DMS 273 (cell line): ENCODE results near the gene ARFGAP3.

Experiments used
- DNase-seq: peaks from one replicate; lab custom pipeline; 2025; ENCODE audit not compliant: unreplicated experiment; lab: John Stamatoyannopoulos, UW

Gene ARFGAP3

DNA sequence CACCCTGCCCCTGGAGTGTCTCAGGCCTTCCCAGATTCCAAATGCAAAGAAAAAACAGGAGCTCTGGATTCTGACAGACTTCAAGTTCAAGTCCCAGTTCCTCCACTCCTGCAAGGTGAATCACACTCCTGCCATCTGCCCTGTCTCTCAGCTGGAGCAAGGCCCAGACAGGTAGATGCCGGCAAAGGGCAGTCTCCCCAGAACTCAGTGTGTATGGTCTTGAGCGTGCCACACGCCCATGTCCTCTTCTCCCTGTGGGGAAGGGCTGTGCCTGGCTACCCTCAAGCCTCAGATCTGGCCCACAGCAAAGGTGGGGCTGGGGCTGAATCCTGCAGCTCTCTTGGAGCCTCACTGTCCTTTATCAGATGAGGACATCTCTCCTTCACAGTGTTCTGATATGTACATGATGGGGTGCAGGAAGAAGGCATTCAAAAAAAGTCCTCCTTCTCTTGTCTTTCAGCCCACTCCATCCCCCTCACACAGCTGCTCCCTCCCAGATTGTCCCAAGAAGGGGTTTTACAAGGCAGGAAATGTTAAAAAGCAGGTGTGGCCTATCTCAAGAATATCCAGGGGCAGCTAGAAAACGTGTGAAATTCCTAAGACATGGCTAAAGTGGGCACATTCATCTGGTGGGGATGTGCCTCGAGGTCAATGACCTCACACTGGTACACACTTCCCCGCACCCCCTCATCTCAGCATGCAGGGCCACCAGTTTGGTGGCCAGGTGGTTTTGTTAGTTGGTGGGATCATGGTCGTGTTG lies 27.7 kb upstream of the ARFGAP3 start:
- no peak for DNase-seq

DNA sequence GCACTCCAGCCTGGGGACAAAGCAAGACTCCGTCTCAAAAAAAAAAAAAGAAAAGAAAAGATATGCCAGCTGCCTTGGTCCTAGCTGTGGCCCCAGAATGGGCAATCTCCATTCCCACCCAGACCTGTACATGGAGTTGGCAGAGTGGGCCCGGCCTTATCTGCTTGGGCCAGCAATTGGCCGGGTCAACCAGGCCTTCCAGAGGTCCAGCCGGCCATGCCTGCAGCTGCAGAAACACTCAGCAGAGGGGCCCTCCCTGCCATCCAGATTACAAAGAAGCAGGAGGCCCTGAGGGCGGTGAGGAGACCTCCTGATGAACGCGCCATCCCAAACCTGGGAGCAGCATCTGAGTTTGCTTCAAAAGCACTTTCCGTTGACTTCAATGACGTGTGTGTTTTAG lies 26.9 kb upstream of the ARFGAP3 start:
- no peak for DNase-seq

DNA sequence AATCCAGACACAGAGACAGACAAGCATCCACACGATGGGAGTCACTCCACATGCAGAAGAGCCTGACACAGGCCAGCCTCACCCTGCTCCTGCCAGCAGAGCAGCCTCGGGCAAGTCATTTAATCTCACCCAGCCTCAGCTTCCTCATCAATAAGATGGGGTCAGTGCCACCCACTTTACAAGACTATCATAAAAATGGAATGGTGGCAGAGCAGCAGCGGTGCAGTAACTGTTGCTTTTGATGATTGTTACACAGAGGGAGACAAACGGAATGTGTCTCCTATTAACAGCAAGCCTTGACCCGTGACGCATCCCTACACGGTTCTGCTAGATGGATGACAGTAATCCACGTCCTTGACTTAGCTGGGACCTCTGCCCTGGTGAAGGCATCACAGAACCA lies 26.0 kb upstream of the ARFGAP3 start:
- no peak for DNase-seq

DNA sequence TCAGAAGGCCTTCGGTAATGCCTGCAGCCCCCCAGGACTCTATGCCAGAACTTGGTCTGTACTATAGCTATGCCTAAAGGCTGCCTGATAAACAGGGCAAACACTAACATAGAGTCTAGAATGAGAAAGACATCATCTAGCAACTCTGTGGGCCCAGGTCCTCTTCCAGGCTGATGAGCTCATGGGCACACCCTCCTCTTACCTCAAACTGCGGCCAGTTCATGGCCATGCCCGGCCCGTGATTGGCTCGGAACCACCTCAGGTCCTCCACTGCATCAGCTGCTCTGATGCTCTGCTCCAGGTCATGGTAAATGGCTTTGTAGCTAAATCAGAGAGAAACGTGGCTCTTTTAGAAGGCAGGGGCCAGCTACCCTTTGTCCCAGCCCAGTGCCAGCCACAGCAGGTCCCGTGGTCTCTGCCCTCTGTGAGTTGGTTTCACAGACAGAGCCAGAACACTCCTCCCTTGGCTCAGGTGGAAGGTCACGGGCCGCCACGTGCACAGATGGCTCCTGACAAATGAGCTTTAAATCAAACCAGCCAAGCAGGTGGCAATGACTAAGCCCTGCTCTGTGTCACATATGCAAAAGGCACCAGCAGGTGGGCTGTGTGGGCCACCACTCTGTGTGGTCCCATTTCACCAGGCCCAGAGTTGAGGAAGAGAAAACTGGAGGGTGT lies 25.0 kb upstream of the ARFGAP3 start:
- peak; percentile 20 for DNase-seq

DNA sequence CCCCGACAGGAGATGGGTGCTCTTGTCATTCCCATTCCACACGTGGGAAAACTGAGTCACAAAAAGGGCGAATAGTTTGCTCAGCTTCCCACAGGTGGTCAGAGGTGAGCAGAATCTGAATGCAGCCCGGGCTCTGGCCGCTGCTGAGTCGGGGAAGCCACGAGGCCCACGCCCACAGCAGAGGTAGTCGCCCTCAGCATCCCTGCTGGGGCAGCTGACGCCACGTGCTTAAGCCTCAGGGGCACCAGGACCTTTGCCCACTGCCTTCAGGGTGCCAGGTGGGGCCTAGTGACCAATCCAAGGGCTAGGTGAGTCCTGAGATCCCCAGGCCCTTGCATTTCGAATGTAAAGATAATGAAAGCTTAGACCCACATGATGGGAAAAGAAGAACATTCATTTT lies 24.2 kb upstream of the ARFGAP3 start:
- DNase-seq, result no peak

DNA sequence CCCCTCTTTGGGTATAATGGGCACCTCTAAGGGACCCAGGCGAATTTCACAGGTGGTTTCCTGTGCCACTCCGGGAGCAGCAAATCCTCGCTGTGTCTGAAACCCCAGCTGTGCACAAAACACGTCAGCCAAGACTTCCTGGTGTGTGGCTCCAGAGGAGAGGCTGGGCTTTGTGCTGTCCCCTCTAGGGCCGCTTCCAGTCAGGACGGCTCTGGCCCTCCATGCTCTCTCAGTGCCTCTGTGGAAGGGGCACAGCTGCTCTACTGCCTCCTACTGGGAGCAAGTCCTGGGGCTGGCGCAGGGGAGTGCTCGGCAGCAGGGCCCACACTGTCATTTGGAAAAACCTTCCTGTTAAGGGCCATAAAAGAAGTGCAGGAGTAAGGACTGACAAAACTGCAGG lies 23.7 kb upstream of the ARFGAP3 start:
- DNase-seq, result no peak

DNA sequence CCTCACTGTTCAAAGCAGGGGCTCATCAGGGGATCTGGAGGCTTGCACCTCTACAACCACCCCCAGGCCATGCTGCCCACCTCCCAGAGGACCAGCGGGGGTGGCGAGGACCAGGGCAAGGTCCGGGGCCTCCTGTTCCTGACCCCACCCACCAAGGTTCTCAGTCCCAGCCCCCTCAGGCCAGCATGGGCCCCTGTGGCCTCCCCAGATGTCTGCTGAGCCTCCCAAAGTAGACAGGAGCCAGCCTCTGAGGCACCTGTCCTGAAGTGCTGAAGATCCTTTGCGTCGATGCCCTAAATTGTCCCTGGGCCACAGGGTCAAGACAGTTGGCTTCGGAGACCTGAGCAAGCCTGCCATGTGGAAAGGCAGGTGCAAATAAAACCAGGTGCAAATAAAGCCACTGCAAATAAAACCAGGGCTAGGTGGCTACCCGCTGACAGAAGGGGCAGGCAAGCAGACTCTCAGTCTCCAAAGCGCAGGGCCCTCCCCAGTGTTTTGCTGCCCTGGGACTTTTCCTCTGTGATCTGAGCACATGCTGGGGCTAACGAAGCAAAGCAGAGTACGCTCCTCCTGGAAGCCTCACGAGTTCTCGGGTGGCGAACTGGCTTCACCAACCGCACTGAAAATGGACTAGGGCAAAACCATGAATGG lies 22.4 kb upstream of the ARFGAP3 start:
- no peak for DNase-seq

DNA sequence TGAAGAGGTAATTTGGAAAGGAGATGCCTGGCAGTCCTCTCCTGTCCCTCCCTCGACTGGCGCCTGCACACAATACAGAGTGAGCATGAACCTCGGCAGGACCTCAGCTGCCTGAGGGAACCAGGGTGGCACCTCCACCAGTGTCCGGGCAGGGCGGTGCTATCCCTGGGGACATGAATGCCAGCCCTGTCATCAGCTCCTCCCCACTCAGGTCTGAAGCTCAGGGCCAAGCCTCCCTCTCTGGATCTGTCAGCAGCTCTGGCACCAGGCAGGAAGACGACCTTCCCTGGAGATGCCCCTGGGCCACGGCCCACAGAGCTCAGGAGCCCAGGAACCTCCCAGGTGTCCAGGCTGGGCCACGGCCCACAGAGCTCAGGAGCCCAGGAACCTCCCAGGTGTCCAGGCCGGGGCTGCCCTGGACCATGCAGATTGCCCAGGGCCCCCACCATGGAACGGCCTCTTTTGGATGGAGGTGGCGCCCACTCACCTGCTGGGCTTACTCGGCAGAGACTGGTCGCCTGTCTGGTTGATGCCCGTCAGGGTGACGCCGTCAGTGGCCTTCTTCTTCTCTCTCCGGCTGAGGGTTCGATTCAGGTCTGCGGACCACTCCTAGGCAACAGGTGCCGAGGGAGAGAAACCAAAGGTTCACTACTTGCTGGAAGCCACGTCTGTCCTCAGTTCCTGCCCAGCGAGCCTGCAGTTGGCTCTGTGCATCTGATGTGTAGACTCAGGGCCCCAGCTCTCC lies 21.7 kb upstream of the ARFGAP3 start:
- no peak for DNase-seq

DNA sequence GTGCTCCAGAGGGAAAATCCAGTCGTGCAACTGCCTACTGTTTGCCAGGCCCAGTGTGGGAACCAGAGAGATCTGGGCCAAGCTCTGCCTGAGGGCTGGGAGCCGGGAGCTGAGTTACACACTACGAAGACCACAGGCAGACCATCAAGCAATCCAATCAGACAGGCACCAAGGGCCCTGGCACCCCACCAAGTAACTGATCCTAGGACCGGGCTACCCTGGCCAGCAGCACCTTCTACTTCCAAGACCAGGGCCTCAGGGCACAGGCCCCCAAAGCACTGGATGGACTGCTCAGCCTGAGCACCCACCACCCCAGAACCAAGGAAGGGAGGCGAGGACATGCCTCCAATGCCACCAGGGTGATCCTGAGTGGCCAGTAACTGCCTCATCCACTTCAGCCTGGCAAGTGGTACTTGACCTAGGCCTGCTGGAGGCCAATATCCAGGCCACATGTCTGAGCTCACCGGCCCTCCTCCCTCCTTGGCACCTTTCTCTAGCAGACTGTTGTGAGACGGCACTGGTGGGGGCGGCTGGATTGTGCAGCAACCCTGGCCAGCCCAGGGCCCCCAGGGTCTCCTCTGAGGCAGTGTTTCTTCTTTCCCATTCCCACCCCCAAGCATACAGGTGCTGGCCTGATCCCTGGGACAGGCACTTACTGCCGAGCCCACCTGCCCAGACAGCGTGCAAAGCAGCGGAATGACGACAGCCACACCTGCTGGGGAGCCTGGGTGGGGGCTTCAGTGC lies 20.7 kb upstream of the ARFGAP3 start:
- no peak for DNase-seq

DNA sequence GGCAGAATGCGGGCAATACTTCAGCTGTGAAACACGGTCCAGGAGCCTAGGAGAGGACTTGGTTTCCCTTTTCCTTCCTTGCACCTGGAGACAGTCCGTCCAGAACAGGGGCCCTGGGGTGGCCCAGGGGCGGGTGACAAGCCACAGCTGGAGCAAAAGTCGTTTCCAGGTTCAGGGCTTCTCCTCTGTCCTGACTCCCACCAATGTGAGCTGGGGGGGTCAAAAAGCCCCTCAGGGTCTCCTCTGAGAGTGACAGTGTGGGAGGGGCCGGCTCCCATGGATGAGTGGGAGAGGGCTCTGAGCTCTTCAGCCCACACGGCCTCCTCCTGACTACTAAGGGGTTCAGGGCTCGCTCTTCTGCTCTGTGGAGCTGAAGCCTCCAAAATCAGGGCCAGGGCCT lies 20.1 kb upstream of the ARFGAP3 start:
- DNase-seq, result no peak

DNA sequence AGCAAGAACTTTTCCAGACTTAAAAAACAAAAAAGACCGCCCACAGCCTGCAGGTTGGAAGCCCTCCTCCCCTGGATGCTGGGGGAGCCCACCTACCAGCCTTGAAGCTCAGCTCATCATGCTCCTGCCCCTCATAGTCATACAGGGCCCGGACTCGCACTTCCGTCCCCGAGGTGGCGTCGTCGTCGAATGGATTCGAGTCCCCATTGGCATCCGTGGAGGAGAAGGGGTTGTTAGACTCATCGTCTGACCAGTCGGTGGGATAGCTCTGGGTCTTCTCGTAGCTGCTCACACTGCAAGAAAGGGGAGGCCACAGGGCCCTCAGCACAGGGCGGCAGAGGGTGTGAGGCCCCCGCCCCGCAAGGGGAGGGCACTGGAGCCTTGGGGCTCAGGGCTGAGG lies 19.0 kb upstream of the ARFGAP3 start:
- DNase-seq, result no peak

DNA sequence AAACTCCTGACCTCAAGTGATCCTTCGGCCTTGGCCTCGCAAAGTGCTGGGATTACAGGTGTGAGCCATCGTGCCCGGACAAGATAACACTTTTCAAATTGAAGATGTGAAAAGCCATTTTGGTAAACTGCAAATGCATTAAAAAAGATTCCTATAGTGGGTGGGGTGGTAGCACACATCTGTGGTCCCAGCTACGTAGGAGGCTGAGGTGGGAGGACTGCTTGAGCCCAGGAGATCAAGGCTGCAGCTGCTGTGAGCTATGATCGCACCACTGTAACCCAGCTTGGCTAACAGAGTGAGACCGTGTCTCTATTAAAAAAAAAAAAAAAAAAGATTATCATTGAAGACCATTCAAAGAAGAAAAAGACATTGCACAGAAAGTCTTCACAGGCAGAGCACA lies 16.9 kb upstream of the ARFGAP3 start:
- DNase-seq, result no peak

DNA sequence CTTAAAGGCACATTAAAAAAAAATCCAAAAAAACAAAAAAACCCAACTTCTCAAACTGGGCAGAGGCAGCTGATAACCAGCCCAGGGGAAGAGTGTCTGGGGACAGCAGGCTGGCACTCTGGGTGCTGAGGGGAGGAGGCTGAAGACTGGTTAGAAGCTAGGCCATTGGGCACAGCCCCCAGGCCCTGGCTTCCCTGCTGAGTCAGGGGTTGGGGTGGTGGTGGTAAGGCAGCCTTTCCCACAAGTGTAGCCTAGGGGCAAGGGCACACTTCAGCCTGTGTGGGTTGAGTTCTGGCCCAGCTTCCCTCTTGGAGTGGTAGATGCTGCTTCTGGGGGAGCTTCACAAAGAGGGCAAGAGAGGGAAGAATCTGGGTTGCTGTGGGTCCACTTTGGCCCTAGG lies 16.3 kb upstream of the ARFGAP3 start:
- DNase-seq, result no peak

DNA sequence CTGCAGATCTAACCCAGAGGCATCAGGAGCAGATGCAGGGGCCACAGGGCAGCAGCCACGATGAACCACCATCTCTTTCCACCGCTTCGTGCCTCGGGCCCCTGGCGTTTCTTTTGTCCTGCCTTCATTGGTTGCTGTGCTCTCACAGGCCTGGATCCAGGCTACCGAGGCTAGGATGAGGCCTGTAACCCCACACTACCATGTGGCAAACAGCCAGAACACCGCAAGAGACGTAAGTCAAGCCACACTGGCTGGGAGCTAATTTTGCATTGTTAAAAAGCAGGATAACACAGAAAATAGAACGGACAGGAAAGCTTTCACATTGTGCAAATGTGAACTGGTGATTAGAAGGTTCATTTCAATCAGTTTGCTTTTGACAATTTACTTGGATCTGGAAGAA lies 15.7 kb upstream of the ARFGAP3 start:
- peak; percentile 50 for DNase-seq

DNA sequence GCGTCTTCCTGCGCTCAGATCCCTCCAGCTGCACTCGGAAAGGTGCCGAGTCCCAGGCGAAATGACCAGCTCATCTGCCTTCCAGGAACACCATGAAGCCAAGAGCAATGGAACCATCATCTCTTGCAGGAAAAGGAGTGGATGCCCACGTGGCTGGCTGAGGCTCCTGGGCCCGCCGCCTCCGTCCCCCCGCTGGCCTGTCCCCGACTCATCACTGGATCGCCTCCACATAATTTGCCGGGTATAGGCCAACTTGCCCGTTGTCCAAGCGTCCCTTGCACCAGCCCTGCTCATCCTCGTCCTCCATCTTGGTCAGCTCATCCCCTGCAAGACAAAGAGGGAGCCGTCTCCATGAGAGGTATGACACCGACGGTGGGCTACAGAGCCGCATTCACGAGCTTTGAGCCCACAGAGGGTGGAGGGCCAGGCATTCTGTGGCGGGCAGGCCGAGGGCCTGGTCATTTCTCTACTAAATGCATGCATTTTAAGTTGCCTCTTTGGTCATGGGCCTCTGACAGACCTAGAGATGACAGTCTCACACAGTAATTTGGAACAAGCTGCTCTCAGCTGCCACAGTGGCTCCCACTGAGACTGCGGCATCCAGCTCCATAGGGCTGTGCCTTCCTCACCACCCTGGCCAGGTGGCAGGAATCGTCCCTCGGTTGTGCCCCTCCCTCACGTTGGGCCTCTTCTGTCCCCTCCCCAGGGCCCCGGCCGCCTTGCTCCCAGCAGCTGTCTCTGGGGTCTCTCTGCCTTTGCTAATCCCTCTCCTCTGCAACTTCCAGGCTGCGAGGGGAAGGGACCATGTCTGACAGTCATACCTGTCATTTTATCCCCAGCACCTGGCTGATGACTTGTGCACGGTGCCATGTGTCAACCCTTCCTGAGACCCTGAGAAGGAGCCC lies 14.3 kb upstream of the ARFGAP3 start:
- DNase-seq, result no peak

DNA sequence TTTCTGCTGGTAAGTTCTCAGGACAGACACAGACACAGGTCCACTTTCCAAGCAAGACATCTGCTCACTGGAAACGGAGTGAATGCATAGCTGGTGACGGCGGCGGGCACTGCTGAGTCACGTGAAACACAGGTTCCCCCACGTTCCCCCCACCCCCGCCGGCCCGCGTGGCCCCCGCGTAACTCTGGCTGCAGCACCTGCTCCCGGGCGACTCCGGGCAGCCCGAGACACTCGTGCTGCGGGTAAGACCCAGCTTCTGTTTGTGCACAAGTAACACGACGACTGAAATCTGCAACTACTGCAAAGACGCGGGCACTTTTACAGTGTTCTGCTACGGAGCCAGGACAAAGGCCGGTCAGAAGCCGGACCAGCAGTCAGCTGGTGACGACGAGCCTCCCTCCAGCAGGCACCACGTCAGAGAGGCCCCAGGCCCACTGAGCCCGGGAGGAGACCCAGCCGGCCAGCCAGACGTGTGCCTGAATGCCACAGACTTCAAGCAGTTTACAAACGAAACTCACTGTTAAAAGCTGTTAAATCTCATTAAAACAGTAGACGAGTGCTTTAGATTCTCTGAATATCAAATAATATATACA lies 12.9 kb upstream of the ARFGAP3 start:
- DNase-seq, result peak; percentile 23

DNA sequence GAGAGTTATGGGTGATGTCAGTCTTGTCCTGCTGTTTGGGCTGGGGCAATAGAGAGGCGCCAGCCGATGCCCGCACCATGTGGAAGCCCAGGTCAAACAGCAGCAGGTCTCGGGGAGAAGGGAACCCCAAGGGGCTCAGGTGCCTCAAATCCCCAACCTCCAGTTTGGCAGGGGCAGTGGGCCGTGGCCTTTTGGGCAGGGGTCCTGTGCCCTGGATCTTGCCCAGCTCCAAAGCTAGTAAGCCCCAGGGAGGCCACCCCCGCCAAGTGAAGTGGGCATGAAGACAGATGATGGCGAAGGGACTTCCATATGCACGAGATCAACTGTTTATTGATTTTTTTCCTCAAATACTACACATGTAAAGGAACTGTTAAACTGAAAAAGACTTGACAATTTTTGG lies 12.4 kb upstream of the ARFGAP3 start:
- DNase-seq, result no peak

DNA sequence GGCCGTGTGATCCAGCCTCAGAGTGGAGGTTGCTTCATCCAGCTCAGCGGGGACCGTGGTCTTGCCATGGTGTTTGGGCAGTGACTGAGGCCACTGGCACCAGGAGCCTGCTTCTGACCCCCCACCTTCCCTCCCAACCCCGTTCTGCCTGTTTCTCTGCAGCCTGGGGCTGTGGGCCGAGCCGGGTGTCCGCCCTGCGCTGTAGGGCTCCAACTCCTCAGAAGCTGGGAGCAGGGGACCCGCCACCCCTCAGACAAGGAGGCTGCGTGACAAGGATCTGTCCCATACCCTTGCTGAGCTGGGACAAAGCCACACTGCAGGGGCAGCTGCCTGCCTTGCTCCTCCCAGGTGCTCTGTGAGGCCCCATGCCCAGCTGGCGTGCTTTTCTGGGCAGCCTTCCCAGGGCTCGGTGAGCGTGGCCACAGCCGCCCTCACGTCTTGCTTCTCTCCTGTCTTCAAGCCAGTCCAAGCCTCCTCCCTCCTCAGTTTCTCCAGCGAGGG lies 11.7 kb upstream of the ARFGAP3 start:
- DNase-seq, result peak; percentile 83

DNA sequence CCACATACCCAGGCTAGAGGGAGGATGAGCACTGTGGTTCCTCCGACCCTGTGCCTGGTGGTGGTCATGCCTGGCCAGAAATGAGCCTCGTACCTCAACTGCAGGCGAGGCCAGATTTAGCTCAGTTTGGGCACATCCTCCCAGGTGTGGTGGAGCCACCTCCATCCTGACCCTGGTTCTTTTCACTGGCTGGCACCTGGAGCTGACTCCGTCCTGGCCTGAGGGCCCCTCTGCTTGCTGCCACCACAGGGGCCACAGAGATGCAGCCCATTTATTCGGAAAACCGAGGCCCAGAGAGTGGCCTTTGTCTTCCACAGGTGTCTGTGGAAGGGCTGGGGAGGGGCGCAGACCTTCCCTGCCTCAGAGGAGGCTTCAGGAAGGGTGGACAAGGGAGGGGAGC lies 9.0 kb upstream of the ARFGAP3 start:
- DNase-seq, result no peak
